Sigmoid colon (tissue), 7 donors: ENCODE results near the gene B3GNT3. TPM values are rescaled to one million over a fixed set of nuclear protein-coding genes. Genes with fewer than 3 reads are reported as not detected.

ENCODE experiments used
- DNase-seq: peaks from one replicate; pipeline ENCODE4 v3.0.0-alpha.2; 2019
- H3K27ac ChIP-seq, 4 donors: fragments of 200-600 bp; sonication (generic); one replicate each; pipeline ENCODE4 v1.5.1; 2016 to 2019; ENCODE audit warnings: mild to moderate bottlenecking in 1 of 4
- H3K27me3 ChIP-seq, 3 donors: fragments of 200-600 bp; sonication (generic); one replicate each; pipeline ENCODE4 v1.5.1; 2019; ENCODE audit warnings: mild to moderate bottlenecking in 1 of 3
- H3K36me3 ChIP-seq, 4 donors: fragments of 200-600 bp; sonication (generic); one replicate each; pipeline ENCODE4 v1.5.1; 2016 to 2019
- H3K4me1 ChIP-seq, 4 donors: fragments of 200-600 bp; sonication (generic); one replicate each; pipeline ENCODE4 v1.5.1; 2017 to 2019
- H3K4me3 ChIP-seq, 4 donors: fragments of 200-600 bp; sonication (generic); one replicate each; pipeline ENCODE4 v1.5.1; 2017 to 2019; ENCODE audit warnings: mild to moderate bottlenecking in 2 of 4, moderate library complexity in 1 of 4
- H3K9me3 ChIP-seq, 4 donors: fragments of 200-600 bp in 3 of 4; sonication (generic) in 3 of 4; one replicate each; pipeline versions ENCODE4 v1.5.1 to v1.6.1; 2013 to 2019
- CTCF ChIP-seq, 4 experiments: fragments of 450-650 bp in 3 of 4; fragments of 200-600 bp in 1 of 4; IDR thresholded peaks; one replicate each; pipeline ENCODE4 v1.5.1; 2016 to 2019; ENCODE audit warnings: antibody characterized with exemption in 4 of 4, mild to moderate bottlenecking in 3 of 4, moderate library complexity in 2 of 4
- EP300 ChIP-seq, 4 donors: sonication (generic); formaldehyde crosslinking; IDR thresholded peaks; one replicate each; pipeline ENCODE4 v1.6.1; 2017; ENCODE audit warnings: antibody characterized with exemption in 4 of 4
- POLR2A ChIP-seq, 2 donors: fragments of 450-650 bp; IDR thresholded peaks; one replicate each; pipeline ENCODE4 v1.6.1; 2016; ENCODE audit warnings: antibody characterized with exemption in 2 of 2, mild to moderate bottlenecking in 2 of 2, moderate library complexity in 2 of 2
- POLR2AphosphoS5 ChIP-seq, 4 donors: sonication (generic); formaldehyde crosslinking; IDR thresholded peaks; one replicate each; pipeline ENCODE4 v1.6.1; 2017; ENCODE audit warnings: antibody characterized with exemption in 4 of 4
- WGBS, 2 donors: extraction: QIAGEN DNeasy Blood & Tissue Kit; methylation state at CpG; one replicate each; pipeline ENCODE4 v1.1.7; 2013; 5-methylcytosine and 5-hydroxymethylcytosine counted together
- intact Hi-C: fragments of 100-400 bp; cut with DNase I; formaldehyde crosslinking; loops from one replicate; pipeline ENCODE4 v1.15.1; 2023
- polyA plus RNA-seq, 3 donors: library from polyadenylated mRNA; stranded (reverse); fragments of 200-250 nt; gene quantifications; one replicate each; pipeline ENCODE4 v1.2.3, GENCODE V29; 2013
- total RNA-seq, 4 donors: library from RNA; depleted of rRNA; stranded (reverse); fragments of >200 nt; gene quantifications; one replicate each; pipeline ENCODE4 v1.1.0, GENCODE V29; 2016
- donor health status: healthy with polysubstance abuse.
- donor health status: Bipolar disorder and iron deficiency.
- donor health status: healthy.

The B3GNT3 gene
- total and polyA plus RNA-seq, 7 donors, result 0.55 to 72.3 (median 27.9) TPM; not detected in 3

GRCh38 chr19:17754634-17755442 is 40.1 kb upstream of the B3GNT3 start:
- H3K4me3 ChIP-seq, result no peak overlapping the region
- TF ChIP-seq POLR2A (IDR thresholded peaks at IDR 0.05), result no peak
- TF ChIP-seq CTCF (IDR thresholded peaks at IDR 0.05), result no peak
- no peak for TF ChIP-seq POLR2AphosphoS5 (IDR thresholded peaks at IDR 0.05)
- no peak for TF ChIP-seq EP300 (IDR thresholded peaks at IDR 0.05)
- H3K36me3 ChIP-seq, result no peaks in the 10 kb centered on the region
- peaks cover 0 to 16% (median 7%) of the 10 kb centered on the region in 4 donors for H3K4me1 ChIP-seq
- no peaks in the 10 kb centered on the region for H3K9me3 ChIP-seq
- DNase-seq, result no peak
- 74 to 75% methylated on average over 5 of the region's 5 CpGs for WGBS, 2 donors
- intact Hi-C loops, result no loop called here
- H3K27me3 ChIP-seq, result no peaks in the 10 kb centered on the region
- no peak overlapping the region for H3K27ac ChIP-seq

DNA sequence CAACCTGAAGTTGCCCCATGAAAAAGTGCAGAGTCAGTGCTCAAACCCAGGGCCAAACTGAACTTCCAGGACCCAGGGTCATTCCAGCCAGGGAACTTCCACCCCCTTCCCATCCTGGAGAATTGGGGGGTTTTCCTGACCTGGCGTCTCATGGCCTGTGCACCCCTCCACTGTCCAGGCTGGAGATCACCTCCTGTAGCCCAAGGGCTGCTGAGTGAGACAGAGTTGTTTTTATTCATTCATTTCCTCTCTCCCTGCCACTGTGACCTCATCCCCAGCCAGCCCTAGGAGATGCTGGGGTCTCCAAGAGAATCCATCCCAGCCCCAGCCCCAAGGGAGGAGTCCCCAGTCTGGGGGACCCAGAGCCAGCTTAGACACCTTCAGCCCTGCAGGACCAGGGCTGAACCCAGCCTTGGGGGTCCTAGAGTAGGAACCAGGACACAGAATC is 39.5 kb upstream of the B3GNT3 start:
- Histone ChIP-seq H3K36me3 (no peaks in the 10 kb centered on the region), H3K4me3 (no peak overlapping the region), H3K9me3 (no peaks in the 10 kb centered on the region), H3K4me1 (peaks cover 0 to 16% (median 7%) of the 10 kb centered on the region in 4 donors), H3K27me3 (no peaks in the 10 kb centered on the region), H3K27ac (no peak overlapping the region)
- TF ChIP-seq CTCF (IDR thresholded peaks at IDR 0.05) (no peak), POLR2AphosphoS5 (IDR thresholded peaks at IDR 0.05) (no peak), EP300 (IDR thresholded peaks at IDR 0.05) (no peak), POLR2A (IDR thresholded peaks at IDR 0.05) (no peak)
- WGBS, 2 donors, result 67 to 69% methylated on average over 1 of the region's 1 CpG
- intact Hi-C loops, result no loop called here
- DNase-seq, result no peak

DNA sequence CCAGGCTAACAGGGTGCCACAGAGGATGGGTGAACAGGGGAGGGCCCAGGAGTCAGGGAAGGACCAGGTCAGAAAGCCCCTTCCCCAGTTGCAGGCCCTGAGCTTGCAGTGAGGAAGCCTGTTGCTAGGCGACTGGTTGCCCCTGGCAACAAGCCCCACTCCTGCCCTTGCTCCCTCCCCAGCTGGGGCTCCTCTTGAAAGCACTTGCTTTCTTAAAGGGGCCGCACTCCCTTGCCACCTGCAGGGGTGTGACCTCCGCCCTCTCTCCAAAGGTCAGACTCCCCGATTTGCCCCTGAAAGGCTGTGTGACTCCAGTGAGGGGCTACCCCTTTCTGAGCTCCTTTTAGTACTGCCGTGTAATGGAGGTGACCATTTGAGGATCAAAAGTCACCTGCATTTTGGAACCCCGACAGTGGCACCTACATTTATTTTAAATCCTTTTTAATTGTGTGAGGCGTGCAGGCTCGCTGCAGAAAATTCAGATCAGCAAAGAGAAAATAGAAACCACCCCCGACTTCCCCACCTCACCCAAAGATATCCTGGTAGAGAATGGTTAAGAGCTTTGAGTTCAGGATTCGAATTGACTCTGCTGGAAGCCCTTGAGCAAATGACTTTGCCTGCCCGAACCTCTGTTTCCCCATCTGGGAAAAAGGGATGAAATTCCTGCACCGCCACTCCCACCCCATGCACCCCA is 38.8 kb upstream of the B3GNT3 start:
- Histone ChIP-seq H3K27ac (no peak overlapping the region), H3K36me3 (no peaks in the 10 kb centered on the region), H3K9me3 (no peaks in the 10 kb centered on the region), H3K27me3 (no peaks in the 10 kb centered on the region), H3K4me3 (no peak overlapping the region), H3K4me1 (peaks cover 0 to 16% (median 7%) of the 10 kb centered on the region in 4 donors)
- DNase-seq, result no peak
- TF ChIP-seq EP300 (IDR thresholded peaks at IDR 0.05) (no peak), POLR2A (IDR thresholded peaks at IDR 0.05) (no peak), CTCF (IDR thresholded peaks at IDR 0.05) (no peak), POLR2AphosphoS5 (IDR thresholded peaks at IDR 0.05) (no peak)
- intact Hi-C loops, result no loop called here
- WGBS, 2 donors, result 31 to 53% methylated on average over 12 of the region's 12 CpGs

DNA sequence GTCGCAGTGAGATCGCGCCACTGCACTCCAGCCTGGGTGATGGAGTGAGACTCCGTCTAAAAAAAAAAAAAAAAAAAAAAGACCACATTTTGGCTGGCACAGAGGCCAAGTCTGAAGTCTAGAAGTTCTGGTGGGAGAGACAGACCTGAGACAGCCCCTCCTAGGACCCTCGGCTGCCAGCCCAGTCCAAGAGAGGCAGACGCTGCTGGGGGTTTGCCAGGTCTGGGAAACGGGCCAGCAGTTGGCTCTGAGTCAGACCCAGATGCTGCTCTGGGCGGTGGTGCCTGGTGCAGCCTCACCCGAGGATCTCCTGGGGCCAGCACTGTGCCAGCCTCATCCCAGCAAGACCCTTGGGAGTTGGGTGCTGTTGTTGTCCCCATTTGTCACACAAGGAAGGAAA is 37.8 kb upstream of the B3GNT3 start:
- TF ChIP-seq EP300 (IDR thresholded peaks at IDR 0.05), result no peak
- TF ChIP-seq CTCF (IDR thresholded peaks at IDR 0.05), result no peak
- no peak for TF ChIP-seq POLR2AphosphoS5 (IDR thresholded peaks at IDR 0.05)
- TF ChIP-seq POLR2A (IDR thresholded peaks at IDR 0.05), result no peak
- Histone ChIP-seq H3K27me3 (no peaks in the 10 kb centered on the region), H3K4me3 (no peak overlapping the region), H3K27ac (peak overlapping the region in 1 of 4 donors; percentile 21), H3K36me3 (no peaks in the 10 kb centered on the region), H3K4me1 (peaks cover 0 to 16% (median 7%) of the 10 kb centered on the region in 4 donors), H3K9me3 (no peaks in the 10 kb centered on the region)
- intact Hi-C loops, result no loop called here
- DNase-seq, result peak; percentile 87
- WGBS, 2 donors, result 22 to 61% methylated on average over 9 of the region's 9 CpGs
